Fibroblast of skin of abdomen (primary cell): ENCODE data around the gene CACNA1C.

Experiments used
- DNase-seq: peaks from one replicate; pipeline ENCODE4 v3.0.0-alpha.2; 2013

CACNA1C gene

DNA sequence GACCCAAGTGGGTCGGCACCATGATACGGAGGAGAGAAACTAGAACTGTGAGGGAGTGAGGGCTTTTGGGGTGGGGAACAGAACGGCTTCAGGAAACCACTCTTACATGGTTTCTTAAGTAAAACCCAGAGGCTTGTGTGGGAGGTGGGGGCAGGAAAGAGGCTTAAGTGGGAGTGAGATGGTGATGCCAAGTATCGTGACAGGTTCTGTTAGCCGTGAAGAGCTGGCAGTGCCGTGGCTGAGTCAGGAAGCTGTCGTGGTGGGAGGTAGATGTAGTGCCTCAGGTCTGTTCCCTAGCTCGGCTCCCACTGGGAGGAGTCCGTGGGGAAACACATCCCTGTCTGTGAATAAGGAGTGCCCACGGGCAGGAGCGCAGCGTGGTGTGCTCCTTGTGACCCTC, 556.2 kb downstream of the CACNA1C start:
- DNase-seq, result no peak

DNA sequence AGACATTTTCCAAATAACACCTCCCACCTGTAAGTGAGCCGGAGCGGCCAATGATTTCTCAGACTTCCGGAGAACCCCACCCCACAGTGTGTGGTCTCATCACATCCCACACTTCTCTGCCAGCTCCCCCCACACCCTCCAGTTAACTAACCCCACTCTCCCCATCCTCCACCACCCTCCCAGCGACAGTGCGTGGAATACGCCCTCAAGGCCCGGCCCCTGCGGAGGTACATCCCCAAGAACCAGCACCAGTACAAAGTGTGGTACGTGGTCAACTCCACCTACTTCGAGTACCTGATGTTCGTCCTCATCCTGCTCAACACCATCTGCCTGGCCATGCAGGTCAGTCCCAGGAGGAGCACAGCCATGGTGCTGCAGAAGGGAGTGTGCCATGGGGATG, 557.6 kb downstream of the CACNA1C start:
- no peak for DNase-seq

DNA sequence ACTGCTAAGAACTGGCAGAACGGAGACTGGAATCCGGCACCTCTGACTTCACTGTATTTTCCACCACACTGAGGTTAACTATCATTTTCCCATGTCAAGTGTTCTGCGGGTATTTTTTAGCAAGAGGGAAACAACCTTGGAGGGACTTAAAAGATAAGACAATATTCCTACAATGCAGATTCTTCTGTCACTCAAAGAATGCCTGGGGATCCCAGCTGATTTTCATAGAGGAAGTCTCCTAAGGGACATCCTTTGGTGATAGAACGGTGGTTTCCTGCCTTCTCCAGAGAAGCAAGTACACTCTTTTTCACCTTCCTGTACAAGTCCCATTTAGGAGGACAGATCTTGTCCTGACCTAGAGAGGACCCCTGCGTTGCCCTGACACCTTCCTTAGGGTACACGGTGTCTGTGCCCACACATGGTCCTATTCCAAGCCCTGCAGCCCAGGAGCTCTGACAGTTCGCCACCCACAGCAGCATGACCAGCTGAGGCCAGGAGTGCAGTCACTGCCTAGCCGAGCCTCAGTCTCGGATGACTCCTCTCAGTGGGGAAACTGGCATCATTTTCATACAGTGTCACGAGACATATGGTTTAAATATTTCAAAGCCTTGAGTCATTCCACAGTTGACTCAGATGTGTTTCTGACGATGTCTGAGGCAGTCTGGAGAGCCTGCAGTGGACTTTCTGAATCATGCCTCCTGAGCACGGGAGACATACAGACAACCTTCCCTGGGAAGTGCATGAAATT, 560.7 kb downstream of the CACNA1C start:
- DNase-seq, result peak; percentile 97

DNA sequence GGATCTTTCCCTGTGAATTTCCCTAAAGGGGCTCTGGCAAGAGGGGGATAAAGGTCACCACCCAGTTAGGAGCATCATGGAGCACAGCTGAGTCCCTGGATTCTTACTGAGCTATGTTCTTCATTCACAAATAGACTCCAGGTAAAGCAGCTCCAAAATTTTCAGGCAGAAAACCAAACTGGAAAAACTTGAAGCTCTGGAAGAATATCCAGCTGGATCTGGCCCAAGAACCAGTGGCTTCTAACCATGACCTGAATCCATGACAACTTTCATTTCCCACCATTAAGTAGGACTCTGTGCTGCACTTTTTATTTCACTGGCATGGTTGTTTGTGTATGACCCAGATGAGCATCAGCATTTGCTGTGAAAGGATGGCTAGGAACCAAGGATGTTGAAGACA, 561.6 kb downstream of the CACNA1C start:
- no peak for DNase-seq

DNA sequence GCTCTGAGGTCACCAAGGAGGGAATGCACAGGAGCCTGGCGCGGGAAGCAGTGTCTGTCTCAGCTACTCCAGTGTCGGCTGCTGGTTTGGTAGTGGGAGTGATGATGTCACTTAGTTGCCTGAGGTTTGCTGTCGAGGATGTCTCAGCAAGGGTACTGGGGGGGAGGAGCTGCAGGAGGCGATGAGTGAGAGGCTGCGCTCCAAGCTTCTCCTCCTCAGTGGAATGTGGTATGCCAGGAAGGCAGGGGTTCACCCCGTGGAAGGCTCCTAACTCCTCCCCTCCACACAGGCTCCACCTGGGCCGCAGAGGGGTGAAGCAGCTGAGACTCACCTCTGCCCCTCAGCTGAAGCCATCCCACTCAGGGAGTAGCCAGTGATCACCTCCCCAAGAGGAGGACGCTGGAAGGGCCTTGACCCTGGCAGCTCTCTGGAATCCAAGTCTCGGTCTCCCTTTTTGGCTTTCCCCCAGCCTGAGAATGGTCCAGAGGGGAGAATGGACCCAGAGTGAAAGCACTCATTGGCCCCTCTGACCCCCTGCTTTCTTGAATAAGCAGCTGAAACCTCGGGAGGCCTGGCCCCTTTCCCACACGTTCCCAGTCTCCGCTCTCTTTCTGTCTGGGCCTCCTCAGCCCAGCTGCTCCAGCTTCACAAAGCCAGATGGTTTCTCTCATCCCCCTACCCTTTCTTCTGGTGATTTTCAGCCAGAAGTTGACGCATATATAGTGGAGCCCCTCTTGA, 563.0 kb downstream of the CACNA1C start:
- peak; percentile 88 for DNase-seq

DNA sequence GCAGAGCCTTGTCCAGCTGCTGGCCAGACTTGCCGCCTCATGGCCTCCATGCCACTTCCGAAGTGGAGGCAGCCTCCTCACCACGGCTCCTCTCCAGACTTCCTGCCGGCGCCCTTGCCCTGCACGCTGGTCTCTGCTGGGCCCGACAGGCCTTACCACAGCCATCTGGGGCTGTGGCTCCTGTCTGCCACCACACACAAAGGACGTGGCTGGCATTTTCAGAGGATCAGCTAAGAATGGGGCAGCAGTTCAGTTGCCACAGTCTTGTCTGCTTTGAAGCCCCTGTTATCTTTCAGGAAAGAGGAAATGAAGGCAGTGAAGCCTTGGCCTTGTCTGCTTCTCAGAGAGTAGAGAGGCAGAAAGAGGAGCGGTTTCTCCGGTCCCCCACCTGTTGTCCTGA, 564.0 kb downstream of the CACNA1C start:
- DNase-seq, result no peak

DNA sequence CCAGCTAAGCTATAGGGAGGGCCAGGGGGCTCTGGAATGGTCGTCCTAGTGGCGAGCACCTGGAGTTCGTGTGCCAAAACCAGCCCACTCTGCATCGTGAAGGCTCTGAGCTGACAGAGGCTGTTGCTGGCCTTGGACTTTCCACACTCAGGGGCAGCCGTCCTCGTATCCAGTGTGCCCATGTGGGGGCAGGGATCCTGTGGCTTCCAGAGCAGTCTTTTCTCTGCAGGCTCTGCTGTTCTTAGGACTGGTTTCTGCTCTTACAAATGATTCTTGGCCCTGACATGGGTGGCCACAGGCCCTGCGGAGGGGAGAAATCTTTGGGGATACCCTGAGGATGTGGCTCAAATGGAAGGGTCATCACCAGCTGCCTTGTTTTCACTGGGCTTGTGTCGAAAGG, 564.6 kb downstream of the CACNA1C start:
- DNase-seq, result no peak

DNA sequence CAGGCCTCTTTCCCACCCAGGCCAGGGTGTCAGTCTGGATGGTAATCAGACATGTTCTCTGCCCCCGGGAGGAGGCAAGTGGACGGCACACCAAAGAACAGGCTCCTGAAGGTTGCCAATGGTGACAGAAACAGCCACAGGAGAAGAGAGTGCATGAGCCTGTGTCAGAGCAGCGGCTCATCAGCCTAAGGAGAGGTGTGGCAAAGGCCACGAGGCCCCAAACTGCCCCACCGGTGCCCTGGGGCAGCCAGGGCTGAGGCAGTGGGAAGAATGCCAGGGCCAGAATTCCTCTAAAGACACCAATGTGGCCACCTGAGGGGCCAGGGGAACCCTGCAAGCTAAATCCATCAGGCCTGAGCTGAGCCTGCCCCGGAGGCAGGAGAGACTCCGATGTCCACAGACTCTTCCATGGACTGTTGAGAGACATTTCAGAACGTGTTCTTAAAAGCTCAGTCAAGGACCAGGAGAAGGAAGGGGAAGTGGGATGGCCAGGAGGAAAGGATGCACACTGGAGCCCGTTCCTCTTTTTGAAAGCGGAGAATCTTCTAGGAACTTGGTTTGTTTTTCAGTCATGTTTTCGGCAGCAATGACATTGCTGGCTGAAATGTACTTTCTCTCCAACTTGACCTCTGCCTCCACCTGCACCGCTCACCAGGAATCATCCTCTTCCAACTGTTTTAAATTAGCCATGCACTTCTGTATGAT, 565.7 kb downstream of the CACNA1C start:
- DNase-seq, result no peak

DNA sequence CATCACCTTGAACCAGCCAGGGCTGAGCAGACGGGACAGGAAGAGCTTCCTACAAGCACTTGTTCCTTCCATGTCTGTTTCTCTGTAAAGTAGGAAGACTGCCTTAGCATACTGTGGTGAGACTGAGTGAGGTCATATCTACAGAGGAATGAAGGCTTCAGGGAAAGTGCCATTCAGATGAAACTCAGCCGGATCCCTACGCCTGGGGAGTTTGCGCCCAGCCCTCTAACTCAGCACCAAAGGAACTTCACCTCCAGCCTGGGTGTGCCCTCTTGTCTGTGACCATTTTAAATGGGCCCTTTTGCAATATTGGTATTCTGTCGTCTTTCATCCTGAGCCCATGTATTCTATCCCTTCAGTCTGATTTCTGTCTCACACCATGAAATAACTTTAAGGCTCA, 566.3 kb downstream of the CACNA1C start:
- no peak for DNase-seq

DNA sequence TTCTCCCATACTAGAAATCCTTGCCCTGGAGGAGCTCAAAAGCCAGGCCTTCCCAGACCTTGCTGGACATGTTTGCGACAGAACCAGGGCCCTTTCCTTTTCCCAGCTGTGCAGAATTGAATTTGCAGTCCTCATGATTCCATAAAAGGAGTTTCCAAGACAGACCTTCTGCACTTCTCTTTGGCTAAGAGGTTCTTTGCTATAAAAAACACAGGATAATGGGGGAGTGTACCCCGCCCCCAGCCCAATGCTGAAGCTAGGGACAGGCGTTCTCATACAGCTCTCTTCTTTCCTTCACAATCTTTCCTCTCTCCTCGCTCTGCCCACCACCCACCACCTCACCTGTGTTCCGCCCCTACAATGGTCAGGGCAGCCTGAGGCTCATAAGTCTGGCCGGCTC, 569.7 kb downstream of the CACNA1C start:
- DNase-seq, result no peak

DNA sequence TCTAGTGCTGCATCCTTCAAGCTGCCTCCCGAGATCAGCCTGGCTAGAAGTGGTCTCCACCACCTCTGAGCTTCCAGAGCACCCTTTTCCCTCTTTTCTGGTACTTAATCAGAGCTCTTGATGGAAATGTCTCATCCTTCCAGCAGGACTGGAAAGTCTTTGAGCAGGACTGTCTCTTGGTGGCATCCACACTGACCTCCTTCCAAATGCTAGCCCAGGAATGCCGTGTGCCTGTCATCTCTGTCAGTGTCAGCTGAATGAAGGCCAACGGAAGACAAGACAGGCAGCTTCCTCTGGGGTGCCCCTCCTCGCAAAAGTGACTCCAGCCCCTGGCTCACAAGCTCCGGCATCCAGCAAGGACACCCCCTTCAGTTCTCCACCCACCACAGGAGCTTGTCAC, 570.7 kb downstream of the CACNA1C start:
- no peak for DNase-seq

DNA sequence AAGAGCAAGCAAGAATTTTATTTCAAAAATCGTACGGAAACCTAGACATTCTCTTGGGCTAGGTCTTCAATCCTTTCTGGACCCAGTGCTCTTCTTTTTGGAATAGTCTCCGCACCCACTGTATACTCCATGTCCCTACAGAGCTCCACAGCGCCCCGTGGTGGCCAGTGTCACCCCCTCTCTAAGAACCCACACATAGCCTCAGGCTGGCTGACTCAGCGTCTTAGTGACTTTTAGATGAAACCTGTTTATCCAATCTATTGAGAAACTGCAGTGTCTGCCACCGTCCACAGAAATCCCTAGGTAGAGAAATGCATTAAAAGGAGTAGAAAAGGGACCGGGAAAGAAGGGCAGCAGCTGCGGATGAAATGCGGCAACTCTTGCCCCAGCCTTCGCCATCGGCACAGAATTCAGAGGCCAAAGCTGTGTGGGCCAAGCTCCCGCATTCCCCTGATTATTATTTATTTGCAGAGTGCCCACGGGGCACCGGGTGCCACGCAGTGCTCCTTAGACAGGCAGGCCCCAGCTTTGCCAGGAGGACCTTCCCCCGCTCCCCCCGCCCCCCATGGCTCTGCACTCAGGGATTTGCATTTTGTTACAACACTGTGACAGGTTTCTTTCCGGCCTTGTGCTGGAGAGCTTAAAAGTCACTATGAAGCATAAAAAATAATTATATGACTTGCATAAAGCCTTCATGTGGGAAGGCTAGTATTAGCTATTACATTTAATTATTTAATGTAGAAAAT, 571.9 kb downstream of the CACNA1C start:
- no peak for DNase-seq

DNA sequence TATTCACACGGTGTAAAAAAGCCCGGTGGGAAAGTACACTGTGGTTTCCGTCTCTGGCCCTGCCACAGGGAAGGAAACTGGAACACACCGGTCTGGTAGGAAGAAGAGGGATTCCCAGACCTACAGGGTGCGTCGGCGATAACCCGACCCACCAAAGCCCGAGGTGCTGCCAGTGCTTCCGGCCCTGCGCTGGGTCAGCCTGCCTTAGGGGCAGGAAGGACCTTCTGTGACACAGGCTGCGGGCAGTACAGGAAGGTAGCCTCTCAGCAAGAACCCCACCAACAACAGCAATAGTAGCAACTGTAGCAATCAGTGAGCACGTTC, 572.5 kb downstream of the CACNA1C start:
- no peak for DNase-seq

DNA sequence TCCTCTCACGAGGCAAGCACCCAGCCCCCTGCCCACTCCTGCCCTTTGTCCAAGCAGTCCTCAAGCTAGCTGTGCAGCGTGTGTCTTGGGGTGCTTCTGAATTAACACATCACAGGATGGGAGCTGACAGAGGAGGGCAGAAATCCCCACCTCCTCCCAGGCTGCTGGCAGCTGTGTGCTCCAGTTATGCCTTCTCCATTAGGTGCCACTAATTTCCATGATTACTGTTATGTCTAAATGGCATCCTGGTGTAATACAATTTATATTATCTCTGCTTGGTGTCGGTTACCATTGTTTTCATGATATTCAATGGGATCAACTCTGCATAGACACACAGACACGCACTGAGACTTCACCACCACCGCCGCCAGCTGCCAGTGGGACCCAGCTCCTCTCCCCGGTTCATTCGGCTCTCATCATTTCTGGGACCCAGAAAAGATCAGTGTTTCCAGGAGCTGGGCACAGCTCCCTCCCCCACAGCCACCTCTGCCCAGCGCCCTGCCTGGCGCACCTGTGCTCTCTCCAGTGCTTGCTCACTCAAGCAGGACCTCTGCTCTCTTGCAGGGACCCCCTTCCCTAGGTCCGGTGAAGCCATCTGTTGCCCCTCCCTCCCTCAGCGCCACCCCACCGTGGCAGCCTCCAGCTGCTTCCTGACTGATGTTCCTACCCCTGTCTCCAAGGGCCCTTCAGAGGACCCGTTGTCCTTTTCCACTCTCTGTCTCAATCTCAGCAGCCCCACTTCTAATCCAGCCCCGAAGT, 574.5 kb downstream of the CACNA1C start:
- DNase-seq, result no peak

DNA sequence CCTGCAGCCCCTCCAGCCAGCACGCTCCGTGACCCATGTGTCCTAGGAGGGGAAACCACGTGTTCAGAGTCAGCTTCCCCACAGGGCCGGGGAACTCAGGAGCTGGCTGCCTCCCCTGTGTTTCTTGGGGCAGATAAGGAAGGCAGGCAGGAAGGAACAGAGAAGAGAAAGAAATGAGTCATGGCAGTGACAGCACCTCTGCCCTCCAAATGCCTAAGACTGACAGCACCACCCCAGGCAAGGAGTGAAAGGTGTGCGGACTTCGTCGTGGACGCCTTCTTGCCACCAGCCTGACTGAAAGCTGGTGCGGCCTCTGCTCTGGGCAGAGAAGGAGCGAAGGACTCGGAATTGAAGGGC, 575.0 kb downstream of the CACNA1C start:
- no peak for DNase-seq

DNA sequence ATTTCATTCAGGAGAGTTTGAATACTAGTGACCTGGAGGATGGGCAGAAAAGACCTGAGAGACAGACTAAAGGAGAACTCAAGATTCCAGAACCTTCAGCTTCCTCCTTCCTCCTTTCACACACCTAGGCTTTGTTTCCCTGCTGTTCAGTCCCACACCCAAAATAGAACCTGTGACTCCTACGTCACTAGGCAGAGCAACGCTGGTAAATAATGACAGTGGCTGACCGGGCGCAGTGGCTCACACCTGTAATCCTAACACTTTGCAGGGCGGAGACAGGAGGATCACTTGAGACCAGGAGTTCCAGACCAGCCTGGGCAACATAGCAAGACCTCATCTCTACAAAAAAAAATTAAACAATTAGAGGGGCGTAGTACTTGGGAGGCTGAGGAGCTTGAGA, 575.6 kb downstream of the CACNA1C start:
- DNase-seq, result no peak

DNA sequence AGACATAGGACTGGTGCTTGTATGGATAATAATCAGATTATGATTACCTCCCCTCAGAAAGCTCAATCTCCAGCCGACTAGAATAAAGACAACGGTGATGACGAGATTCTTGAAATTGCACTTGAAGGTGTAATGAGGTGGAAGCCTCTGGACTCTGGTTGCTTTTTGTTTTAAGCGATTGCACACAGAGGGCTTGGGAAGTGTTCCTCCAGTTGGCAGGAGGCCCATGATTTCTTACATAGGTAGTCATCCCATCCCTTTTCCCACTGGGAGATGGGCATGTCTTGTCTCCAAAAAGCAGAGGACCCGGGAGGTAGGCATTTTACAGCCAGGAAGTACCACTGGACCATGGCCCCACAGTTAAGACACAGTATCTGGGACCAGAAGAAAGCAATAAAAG, 576.3 kb downstream of the CACNA1C start:
- DNase-seq, result no peak

DNA sequence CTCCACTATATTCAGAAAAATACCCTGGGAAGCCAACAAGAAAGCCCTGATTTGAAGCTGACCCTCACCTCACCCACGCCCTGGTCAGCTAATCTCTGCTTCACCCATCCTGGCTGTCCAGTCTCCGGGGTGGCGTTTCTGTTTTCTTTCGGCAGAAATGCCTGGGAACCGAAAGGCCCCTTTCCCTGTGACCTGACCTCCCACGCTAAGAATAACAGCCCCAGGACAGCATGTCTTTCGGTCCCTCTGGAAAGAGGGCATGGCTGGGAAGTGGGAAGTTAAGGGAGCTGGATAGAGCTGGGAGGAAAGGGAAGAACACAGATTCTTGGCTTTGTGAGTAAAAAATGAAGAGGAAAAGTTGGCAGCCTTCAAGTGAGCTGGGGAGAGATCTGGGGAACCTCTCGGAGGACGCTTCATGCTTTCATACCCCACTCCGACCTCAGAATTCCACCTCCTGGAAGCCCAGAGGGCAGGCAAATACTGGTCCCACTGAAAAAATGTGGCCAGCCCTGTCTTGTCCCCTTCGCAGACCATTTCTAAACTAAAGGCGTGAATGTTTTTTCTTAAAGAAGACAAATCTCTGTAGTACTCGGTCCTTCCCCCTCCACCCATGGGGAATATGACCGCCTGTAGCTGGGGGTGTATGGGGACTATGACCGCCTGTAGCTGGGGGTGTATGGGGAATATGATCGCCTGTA, 579.0 kb downstream of the CACNA1C start:
- DNase-seq, result no peak

DNA sequence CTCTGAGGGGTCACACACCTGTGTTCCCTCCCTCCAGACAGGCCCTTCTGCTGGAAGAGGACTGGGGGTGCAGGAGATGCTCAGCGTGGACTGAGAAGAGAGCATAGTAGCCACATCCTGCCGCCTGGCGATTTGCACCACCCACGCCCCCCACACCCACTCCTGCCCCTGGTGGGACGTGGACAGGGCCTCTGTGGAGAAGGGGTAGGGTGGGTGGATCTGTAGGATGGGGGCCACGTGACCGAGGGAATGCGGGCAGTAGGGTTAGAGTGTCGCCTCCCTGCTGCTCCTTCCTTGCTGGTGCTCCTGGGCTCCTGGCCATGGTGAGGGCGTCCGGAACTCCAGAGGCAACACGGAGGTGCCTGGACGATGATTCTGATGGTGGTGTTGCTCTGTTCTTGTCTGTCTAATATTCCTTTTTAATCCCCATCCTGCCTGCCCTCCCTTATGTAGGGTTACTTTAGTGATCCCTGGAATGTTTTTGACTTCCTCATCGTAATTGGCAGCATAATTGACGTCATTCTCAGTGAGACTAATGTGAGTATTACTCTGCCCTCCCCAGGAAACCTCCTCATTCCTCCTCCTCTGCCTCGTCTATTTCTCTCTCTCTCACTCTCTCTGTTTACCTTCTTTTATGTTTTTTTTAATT, 580.5 kb downstream of the CACNA1C start:
- no peak for DNase-seq

DNA sequence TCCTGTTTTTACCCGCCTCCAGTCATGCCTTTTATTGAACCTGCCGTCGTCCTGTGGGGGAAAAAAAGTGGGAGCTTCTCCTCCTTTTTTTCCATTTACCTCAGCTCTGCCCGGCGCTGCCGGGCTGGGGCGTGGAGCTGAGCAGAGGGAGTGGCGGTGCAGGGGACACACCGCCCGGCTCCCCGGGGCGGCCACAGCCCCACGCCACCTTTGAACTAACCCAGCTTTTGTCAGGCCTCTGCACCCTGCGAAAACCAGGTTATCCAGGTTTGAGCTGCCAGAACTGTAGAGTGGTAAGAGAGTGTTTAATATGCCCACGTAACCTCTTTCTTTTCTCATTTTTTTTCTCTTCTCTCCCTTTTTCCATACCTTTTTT, 581.0 kb downstream of the CACNA1C start:
- DNase-seq, result no peak

DNA sequence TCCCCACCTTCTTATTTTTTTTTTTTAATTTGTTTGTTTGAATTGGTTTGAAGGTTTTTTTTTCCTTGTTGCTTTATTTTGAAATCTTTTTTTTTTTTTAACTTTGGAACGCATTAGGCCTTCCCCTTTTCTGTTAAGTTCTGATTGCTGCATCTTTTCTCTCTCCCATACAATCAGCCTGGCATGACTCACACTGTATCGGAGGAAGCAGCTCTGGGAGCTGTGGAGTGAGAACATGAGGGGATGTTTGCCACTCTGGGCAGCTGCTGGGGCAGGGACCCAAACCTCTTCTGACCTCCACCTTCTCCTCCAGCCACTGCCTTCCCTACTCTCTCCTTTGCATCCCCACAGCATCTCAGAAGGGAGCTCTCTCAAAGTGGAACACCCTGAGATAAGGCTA, 581.7 kb downstream of the CACNA1C start:
- no peak for DNase-seq
